G401 (cell line): ENCODE measurements around the gene RGS10. TPM values are rescaled to one million over a fixed set of nuclear protein-coding genes. Genes with fewer than 3 reads are reported as not detected.
"Not testable (repeated sequence)": the region's sequence is repeated elsewhere in the genome, so short reads cannot be mapped to it uniquely, and the experiment has no call there.

Source experiments
- DNase-seq: peaks from one replicate; pipeline ENCODE4 v3.0.0-alpha.2; 2015; ENCODE audit warnings: low spot score
- in situ Hi-C: cut with HindIII; loops from 2 replicates; pipeline ENCODE4 v1.10.0; 2016; ENCODE audit warnings: low sequenced_read_pairs, mixed read lengths
- total RNA-seq: library from RNA; depleted of rRNA; stranded (reverse); fragments of >200 nt; shearing (Covaris generic); gene quantifications from 2 replicates; pipeline ENCODE4 v1.2.3, GENCODE V29; 2014; rRNA removed

Gene RGS10
- 67.1 and 80.5 TPM in 2 replicates for total RNA-seq

GRCh38 chr10:119542357-119542987 lies at the start of gene RGS10:
TSS of gene RGS10 (minus strand) at chr10:119542719. CDS start at chr10:119542638, 81 bp downstream.
- peak; percentile 13 for DNase-seq
- in situ Hi-C loops, result no loop called here

GRCh38 chr10:119588071-119588470 lies 45.6 kb upstream of the RGS10 start:
- in situ Hi-C loops, result no loop called here
- DNase-seq, result no peak

- DNase-seq, result no peak
- in situ Hi-C loops, result no loop called here
Observed at GRCh38 chr10:119578355-119578754, 35.8 kb upstream of the RGS10 start.

- in situ Hi-C loops, result no loop called here
- no peak for DNase-seq
Observed at GRCh38 chr10:119575991-119576390, 33.5 kb upstream of the RGS10 start.

GRCh38 chr10:119575506-119575905 lies 33.0 kb upstream of the RGS10 start:
- DNase-seq, result no peak
- in situ Hi-C loops, result no loop called here

GRCh38 chr10:119567978-119568377 lies 25.5 kb upstream of the RGS10 start:
- DNase-seq, result no peak
- in situ Hi-C loops, result no loop called here

GRCh38 chr10:119562097-119562496 lies 19.6 kb upstream of the RGS10 start:
- in situ Hi-C loops, result no loop called here
- DNase-seq, result no peak

- in situ Hi-C loops, DNase-seq: not testable (repeated sequence)
Observed at GRCh38 chr10:119559511-119559910, 17.0 kb upstream of the RGS10 start.

- in situ Hi-C loops, DNase-seq: not testable (repeated sequence)
Observed at GRCh38 chr10:119556081-119556480, 13.6 kb upstream of the RGS10 start.

- in situ Hi-C loops, result no loop called here
Observed at GRCh38 chr10:119555178-119555784, 12.8 kb upstream of the RGS10 start.

GRCh38 chr10:119550827-119551226 lies 8.3 kb upstream of the RGS10 start:
- DNase-seq, result no peak
- in situ Hi-C loops, result no loop called here

More at GRCh38 chr10:119555178-119555784, 12.8 kb upstream of the RGS10 start:
- no peak for DNase-seq

GRCh38 chr10:119549247-119549999 lies 6.9 kb upstream of the RGS10 start:
- in situ Hi-C loops, result no loop called here
- no peak for DNase-seq

GRCh38 chr10:119546009-119546408 lies 3.5 kb upstream of the RGS10 start:
- in situ Hi-C loops, result no loop called here
- no peak for DNase-seq

- no peak for DNase-seq
- in situ Hi-C loops, result no loop called here
Observed at GRCh38 chr10:119545310-119545709, 2.8 kb upstream of the RGS10 start.

GRCh38 chr10:119543814-119544642 lies 1.5 kb upstream of the RGS10 start:
- in situ Hi-C loops, result no loop called here
- no peak for DNase-seq

- in situ Hi-C loops, result no loop called here
- no peak for DNase-seq
Observed at GRCh38 chr10:119542988-119543813, 682 bp upstream of the RGS10 start.

GRCh38 chr10:119541459-119542356 lies 811 bp downstream of the RGS10 start:
- in situ Hi-C loops, result no loop called here
- no peak for DNase-seq

- DNase-seq, result no peak
- in situ Hi-C loops, result no loop called here
Observed at GRCh38 chr10:119541046-119541445, 1.5 kb downstream of the RGS10 start.
